Spleen (tissue), 11 donors: ENCODE measurements around the gene OR2A2. TPM values are rescaled to one million over a fixed set of nuclear protein-coding genes. Genes with fewer than 3 reads are reported as not detected.

Experiments
- DNase-seq: peaks from one replicate; pipeline ENCODE4 v3.0.0-alpha.2; 2020
- H3K27ac ChIP-seq, 8 donors: fragments of 200-600 bp; sonication (generic) in 7 of 8; 1 replicate in 4 of 8; 2 replicates in 4 of 8; pipeline versions ENCODE4 v1.5.0 to v1.8.0; 2016 to 2021; ENCODE audit warnings: inconsistent platforms in 4 of 8, mild to moderate bottlenecking in 4 of 8, moderate library complexity in 1 of 8
- H3K27me3 ChIP-seq, 7 donors: fragments of 200-600 bp; sonication (generic) in 6 of 7; replicated peaks in 1 of 7; 1 replicate in 4 of 7; 2 replicates in 3 of 7; pipeline versions ENCODE4 v1.5.0 to v1.8.0; 2016 to 2021; ENCODE audit warnings: inconsistent platforms in 3 of 7, mild to moderate bottlenecking in 1 of 7
- H3K36me3 ChIP-seq, 6 donors: fragments of 200-600 bp; sonication (generic) in 5 of 6; 1 replicate in 4 of 6; 2 replicates in 2 of 6; pipeline versions ENCODE4 v1.5.0 to v1.8.0; 2016 to 2021; ENCODE audit warnings: inconsistent platforms in 2 of 6
- H3K4me1 ChIP-seq, 6 donors: fragments of 200-600 bp; sonication (generic) in 5 of 6; 1 replicate in 3 of 6; 2 replicates in 3 of 6; pipeline versions ENCODE4 v1.5.0 to v1.8.0; 2016 to 2021; ENCODE audit warnings: inconsistent platforms in 3 of 6
- H3K4me3 ChIP-seq, 8 donors: fragments of 200-600 bp; sonication (generic) in 7 of 8; 1 replicate in 4 of 8; 2 replicates in 4 of 8; pipeline versions ENCODE4 v1.5.0 to v1.8.0; 2016 to 2021; ENCODE audit warnings: inconsistent platforms in 4 of 8, mild to moderate bottlenecking in 4 of 8, moderate library complexity in 2 of 8
- H3K9me3 ChIP-seq, 8 donors: fragments of 200-600 bp; sonication (generic) in 7 of 8; 1 replicate in 4 of 8; 2 replicates in 4 of 8; pipeline versions ENCODE4 v1.5.0 to v1.8.0; 2016 to 2021; ENCODE audit warnings: inconsistent platforms in 4 of 8
- CTCF ChIP-seq, 11 experiments: fragments of 200-600 bp in 7 of 11; fragments of 450-650 bp in 4 of 11; sonication (generic) in 4 of 11; IDR thresholded peaks in 8 of 11; conservative IDR thresholded peaks in 3 of 11; 1 replicate in 7 of 11; 2 replicates in 4 of 11; pipeline versions ENCODE4 v1.4.0 to v1.8.0; 2016 to 2021; ENCODE audit warnings: antibody characterized with exemption in 11 of 11, inconsistent platforms in 4 of 11, mild to moderate bottlenecking in 1 of 11
- POLR2A ChIP-seq, 3 donors: fragments of 450-650 bp; IDR thresholded peaks; one replicate each; pipeline ENCODE4 v1.5.1; 2017; ENCODE audit warnings: antibody characterized with exemption in 3 of 3, mild to moderate bottlenecking in 1 of 3
- POLR2AphosphoS5 ChIP-seq, 3 donors: sonication (generic); formaldehyde crosslinking; IDR thresholded peaks; one replicate each; pipeline ENCODE4 v1.5.1; 2017; ENCODE audit warnings: antibody characterized with exemption in 3 of 3
- WGBS, 5 donors: extraction: QIAGEN DNeasy Blood & Tissue Kit in 3 of 5; methylation state at CpG; one replicate each; pipeline versions ENCODE4 v1.1.5 to v1.1.7; 2013 to 2018; 5-methylcytosine and 5-hydroxymethylcytosine counted together
- intact Hi-C: fragments of 100-400 bp; cut with DNase I; formaldehyde crosslinking; loops from one replicate; pipeline ENCODE4 v1.15.0; 2023; ENCODE audit warnings: low total_unique reads
- polyA plus RNA-seq, 3 donors: library from polyadenylated mRNA; stranded (reverse); fragments of 200-250 nt; gene quantifications; one replicate each; pipeline ENCODE4 v1.2.1, GENCODE V29; 2013
- total RNA-seq, 7 donors: library from RNA; depleted of rRNA in 3 of 7; stranded (reverse); fragments of >200 nt in 3 of 7; fragmentation: NEBNext Ultra II Directional in 4 of 7; extraction: Animal tissue kit (Norgen Biotek cat#: 25700) in 4 of 7; gene quantifications; one replicate each; pipeline versions ENCODE4 v1.1.0 to v1.2.1, GENCODE V29; 2016 to 2021
- donor health status: healthy with polysubstance abuse.
- donor health status: DM: no; HTN: no; CAD: no; lungs with moderate emphysema.
- donor health status: DM: no; HTN: no; CAD: no.
- donor health status: Bipolar disorder and iron deficiency.
- donor health status: healthy.
- donor health status: DM: no; HTN: no; CAD: no.
- donor health status: DM: yes; HTN: yes; CAD: no.

OR2A2 gene
- total and polyA plus RNA-seq, 10 donors: not detected

DNA sequence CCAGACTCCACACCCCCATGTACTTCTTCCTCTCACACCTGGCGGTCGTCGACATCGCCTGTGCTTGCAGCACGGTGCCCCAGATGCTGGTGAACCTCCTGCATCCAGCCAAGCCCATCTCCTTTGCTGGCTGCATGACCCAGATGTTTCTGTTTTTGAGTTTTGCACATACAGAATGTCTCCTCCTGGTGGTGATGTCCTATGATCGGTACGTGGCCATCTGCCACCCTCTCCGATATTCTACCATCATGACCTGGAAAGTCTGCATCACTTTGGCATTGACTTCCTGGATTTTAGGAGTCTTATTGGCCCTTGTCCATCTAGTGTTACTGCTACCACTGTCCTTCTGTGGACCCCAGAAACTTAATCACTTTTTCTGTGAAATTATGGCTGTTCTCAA, 35.0 kb upstream of the OR2A2 start:
- DNase-seq: no peak
- Histone ChIP-seq H3K27me3 (no peaks in the 10 kb centered on the region), H3K4me3 (no peak overlapping the region), H3K36me3 (no peaks in the 10 kb centered on the region), H3K4me1 (no peaks in the 10 kb centered on the region), H3K27ac (no peak overlapping the region), H3K9me3 (no peaks in the 10 kb centered on the region)
- TF ChIP-seq POLR2AphosphoS5 (IDR thresholded peaks at IDR 0.05): no peak
- no peak for TF ChIP-seq POLR2A (IDR thresholded peaks at IDR 0.05)
- no peak for TF ChIP-seq CTCF (IDR thresholded peaks at IDR 0.05 in 8 of 11, conservative IDR thresholded peaks at IDR 0.05 in 3 of 11)
- intact Hi-C loops: no loop called here
- 85 to 96% (median 96%) methylated on average over 8 of the region's 8 CpGs for WGBS, 5 donors

DNA sequence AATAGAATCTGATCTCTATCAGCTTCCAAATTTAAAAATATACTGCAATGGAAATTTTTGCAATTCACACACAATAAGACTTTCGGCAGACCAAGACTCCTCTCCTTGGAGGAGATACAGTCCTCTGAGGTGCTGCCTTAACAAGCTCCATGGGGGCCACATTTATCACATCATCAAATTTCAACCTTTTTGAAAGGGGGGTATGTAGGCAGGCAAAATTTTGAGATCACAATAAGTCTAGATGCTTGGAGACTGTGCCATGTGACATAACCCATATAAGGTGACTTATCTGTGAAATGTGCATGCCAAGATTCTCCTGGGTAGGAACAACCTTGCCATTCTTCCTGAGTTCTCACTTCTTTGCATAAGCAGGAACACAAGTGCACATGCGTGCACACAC, 23.4 kb upstream of the OR2A2 start, which contains the start of gene OR2A12:
OR2A12 (plus strand) TSS at position 301 of the 400 bp plus-strand sequence. CDS start 8,830 bp downstream, outside the sequence.
- intact Hi-C loops: no loop called here
- no peaks in the 10 kb centered on the region for H3K36me3 ChIP-seq
- H3K27ac ChIP-seq: no peak within 1 kb of the TSS
- DNase-seq: no peak
- H3K4me1 ChIP-seq: no peaks in the 10 kb centered on the region
- 87 to 98% (median 91%) methylated on average over 2 of the region's 2 CpGs for WGBS, 5 donors
- peaks cover 0 to 6% (median 6%) of the 10 kb centered on the region in 8 donors for H3K9me3 ChIP-seq
- TF ChIP-seq CTCF (IDR thresholded peaks at IDR 0.05 in 8 of 11, conservative IDR thresholded peaks at IDR 0.05 in 3 of 11): no peak
- no peak within 1 kb of the TSS for H3K4me3 ChIP-seq
- no peaks in the 10 kb centered on the region for H3K27me3 ChIP-seq

- intact Hi-C loops: no loop called here
- H3K9me3 ChIP-seq: peaks cover 0 to 10% (median 9%) of the 10 kb centered on the region in 8 donors
- no peaks in the 10 kb centered on the region for H3K4me1 ChIP-seq
- DNase-seq: no peak
- H3K36me3 ChIP-seq: no peaks in the 10 kb centered on the region
- H3K27me3 ChIP-seq: no peaks in the 10 kb centered on the region
- H3K4me3 ChIP-seq: no peak overlapping the region
- WGBS, 5 donors: 75 to 87% (median 79%) methylated on average over 4 of the region's 4 CpGs
- TF ChIP-seq POLR2AphosphoS5 (IDR thresholded peaks at IDR 0.05) (no peak), POLR2A (IDR thresholded peaks at IDR 0.05) (no peak), CTCF (IDR thresholded peaks at IDR 0.05 in 8 of 11, conservative IDR thresholded peaks at IDR 0.05 in 3 of 11) (no peak)
- H3K27ac ChIP-seq: no peak overlapping the region
Observed at GRCh38 chr7:144086730-144087129, 22.7 kb upstream of the OR2A2 start.

GRCh38 chr7:144087230-144087629, 22.2 kb upstream of the OR2A2 start:
- no peak overlapping the region for H3K27ac ChIP-seq
- no peaks in the 10 kb centered on the region for H3K4me1 ChIP-seq
- no peak for TF ChIP-seq POLR2AphosphoS5 (IDR thresholded peaks at IDR 0.05)
- no peak for TF ChIP-seq CTCF (IDR thresholded peaks at IDR 0.05 in 8 of 11, conservative IDR thresholded peaks at IDR 0.05 in 3 of 11)
- no peak for TF ChIP-seq POLR2A (IDR thresholded peaks at IDR 0.05)
- DNase-seq: no peak
- no peaks in the 10 kb centered on the region for H3K27me3 ChIP-seq
- no peak overlapping the region for H3K4me3 ChIP-seq
- H3K9me3 ChIP-seq: peaks cover 0 to 10% (median 9%) of the 10 kb centered on the region in 8 donors
- H3K36me3 ChIP-seq: no peaks in the 10 kb centered on the region
- intact Hi-C loops: no loop called here
- 77 to 94% (median 87%) methylated on average over 1 of the region's 1 CpG for WGBS, 5 donors
